ENCODE results near the gene RSL1D1. TPM values are rescaled to one million over a fixed set of nuclear protein-coding genes. Genes with fewer than 3 reads are reported as not detected.
"Not testable (repeated sequence)": the region's sequence is repeated elsewhere in the genome, so short reads cannot be mapped to it uniquely, and the experiment has no call there.

RSL1D1 gene
- total RNA-seq, 2 donors from 2014 or later, result 255 to 326 TPM

DNA sequence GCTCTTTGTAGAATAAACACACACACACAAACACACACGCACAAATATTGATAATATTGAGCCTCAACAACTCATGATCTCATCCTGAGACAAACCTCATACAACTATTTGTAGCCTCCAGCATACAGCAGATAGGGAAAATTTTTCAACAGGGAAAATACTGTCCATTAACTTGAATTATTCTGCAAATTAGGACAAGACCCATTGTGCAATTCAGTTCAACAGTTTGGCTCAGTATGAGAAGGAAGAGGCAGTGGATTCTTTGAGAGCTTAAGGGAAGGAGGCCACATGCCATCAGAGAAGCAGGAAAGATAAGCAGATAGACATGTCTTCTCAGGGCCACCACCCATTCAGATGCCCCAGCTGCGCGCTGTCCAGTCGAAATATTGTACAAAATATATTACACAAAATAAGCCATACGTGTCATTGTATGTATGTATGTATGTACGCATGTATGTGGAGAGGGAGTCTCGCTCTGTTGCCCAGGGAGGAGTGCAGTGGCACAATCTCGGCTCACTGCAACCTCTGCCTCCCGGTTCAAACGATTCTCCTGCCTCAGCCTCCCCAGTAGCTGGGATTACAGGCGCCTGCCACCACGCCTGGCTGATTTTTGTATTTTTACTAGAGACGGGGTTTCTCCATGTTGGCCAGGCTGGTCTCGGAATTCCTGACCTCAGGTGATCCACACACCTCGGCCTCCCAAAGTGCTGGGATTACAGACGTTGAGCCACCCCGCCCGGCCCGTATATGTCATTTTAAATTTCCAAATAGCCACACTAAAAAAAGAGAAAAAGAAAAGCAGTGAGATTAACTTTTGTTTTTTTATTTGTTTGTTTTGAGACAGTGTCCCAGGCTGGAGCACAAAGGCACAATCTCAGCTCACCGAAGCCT, 56.1 kb downstream of the RSL1D1 start:
- Mint-ChIP-seq H3K27ac (peak overlapping the region; percentile 88 to 94), H3K9me3 (no peaks in the 10 kb centered on the region), H3K36me3 (peaks cover 27 to 49% of the 10 kb centered on the region in 2 donors)
- ATAC-seq (no peak), DNase-seq (ENCODE audit: low spot score in 2 of 2) (no peak)

- Mint-ChIP-seq H3K36me3 (peaks cover 27 to 55% of the 10 kb centered on the region in 2 donors), H3K9me3 (no peaks in the 10 kb centered on the region), H3K27ac (peak overlapping the region; percentile 88 to 94)
- DNase-seq (ENCODE audit: low spot score in 2 of 2) (no peak), ATAC-seq (no peak)
These were observed 56.9 kb downstream of the RSL1D1 start for GRCh38 chr16:11794447-11794846.

DNA sequence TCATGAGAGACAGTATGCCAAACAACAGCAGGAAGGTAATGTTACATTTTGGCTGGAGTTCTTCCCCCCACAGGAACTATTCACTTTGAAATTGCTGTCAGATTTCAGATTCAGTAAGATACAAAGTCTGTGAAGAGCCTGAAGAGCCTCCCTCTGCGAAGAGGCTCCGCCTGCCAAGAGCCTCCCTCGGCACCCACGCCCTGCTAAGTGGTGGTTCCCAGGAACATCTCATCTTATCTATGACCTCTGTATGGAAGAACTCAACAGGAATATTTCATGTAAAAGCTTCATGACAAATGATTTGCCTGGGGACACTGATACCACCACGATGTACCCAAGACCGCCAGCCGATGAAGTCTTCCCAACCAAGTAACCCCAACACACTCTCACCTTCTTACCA, 57.5 kb downstream of the RSL1D1 start:
- H3K36me3 Mint-ChIP-seq, result peaks cover 27 to 55% of the 10 kb centered on the region in 2 donors
- ATAC-seq, result no peak
- no peaks in the 10 kb centered on the region for H3K9me3 Mint-ChIP-seq
- H3K27ac Mint-ChIP-seq, result peak overlapping the region; percentile 88 to 94
- no peak for DNase-seq (ENCODE audit: low spot score in 2 of 2)

DNA sequence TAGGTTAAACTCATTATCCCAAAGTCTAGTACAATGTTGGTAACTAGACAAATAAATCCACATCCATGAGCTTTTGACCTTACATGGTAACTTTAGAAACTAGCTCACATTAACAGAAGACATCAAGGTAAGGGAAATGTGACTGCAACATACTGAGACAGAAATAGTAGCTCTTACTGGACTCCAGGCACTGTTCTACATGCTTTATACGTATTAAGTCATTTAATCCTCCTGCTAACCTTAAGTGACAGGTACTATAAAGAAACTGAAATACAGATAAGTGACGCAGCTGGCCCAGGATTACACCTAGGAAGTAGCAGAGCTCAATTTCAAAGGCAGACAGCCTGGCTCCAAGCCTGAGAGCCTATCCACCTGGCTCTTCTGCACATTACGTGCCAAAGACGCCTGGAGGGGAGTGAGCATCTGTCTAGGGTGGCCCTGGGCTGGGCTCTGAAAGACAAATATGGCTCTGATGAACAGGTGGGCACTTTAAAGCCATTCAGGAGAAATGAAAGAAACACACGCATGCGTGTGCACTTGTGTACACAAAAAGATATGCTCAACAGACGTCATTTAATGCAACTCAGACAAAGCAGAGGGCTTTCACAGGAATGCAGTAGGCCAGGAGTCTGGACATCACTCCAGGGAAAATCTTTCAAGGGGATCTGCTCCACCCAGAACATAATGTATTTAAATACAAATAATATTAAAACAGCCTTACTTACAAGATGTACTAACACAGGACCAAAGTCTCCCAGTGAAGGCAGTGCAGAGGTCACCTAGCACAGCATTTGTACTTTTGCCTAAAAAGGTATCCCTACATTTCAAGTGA, 58.7 kb downstream of the RSL1D1 start:
- DNase-seq (ENCODE audit: low spot score in 2 of 2) (no peak), ATAC-seq (peak; percentile 4 to 8)
- Mint-ChIP-seq H3K27ac (peak overlapping the region; percentile 58 to 94), H3K36me3 (peaks cover 15 to 49% of the 10 kb centered on the region in 2 donors), H3K9me3 (no peaks in the 10 kb centered on the region)

DNA sequence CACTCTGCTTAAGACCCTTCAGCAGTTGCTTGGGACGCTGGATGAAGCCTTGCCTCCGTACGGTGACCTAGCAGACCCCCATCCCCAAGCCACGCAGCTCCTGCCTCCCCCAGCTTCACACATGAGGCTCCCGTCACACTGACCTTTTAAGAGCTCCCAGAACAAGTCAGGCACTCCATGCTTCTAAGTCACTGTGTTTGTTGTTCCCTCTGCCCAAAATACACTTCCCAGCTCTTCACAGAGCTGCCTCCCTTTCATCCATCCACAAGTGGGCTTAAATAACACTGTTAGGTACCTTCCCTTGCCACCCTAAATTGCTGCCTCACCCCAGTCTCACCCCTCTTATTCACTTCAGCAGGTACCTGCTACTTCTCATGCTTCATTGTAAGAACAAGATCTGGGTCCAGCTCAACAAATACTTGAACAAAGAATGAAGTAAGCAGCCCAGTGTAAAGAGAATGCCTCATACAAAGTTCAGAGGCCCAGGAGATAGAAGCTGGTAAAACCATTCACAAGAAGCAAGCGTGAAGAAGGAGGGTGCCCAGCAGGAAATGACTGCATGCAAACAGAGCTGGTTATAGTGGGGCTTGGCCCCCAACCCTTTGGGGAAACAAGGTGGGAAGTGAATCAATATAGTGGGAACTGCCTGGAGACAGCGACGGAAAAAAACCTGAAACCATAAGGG, 60.1 kb downstream of the RSL1D1 start:
- ATAC-seq (peak in 1 of 2 donors; percentile 23), DNase-seq (ENCODE audit: low spot score in 2 of 2) (no peak)
- Mint-ChIP-seq H3K27ac (peak overlapping the region; percentile 91 to 94), H3K36me3 (peaks cover 13 to 52% of the 10 kb centered on the region in 2 donors), H3K9me3 (no peaks in the 10 kb centered on the region)

GRCh38 chr16:11788914-11789313, 62.4 kb downstream of the RSL1D1 start:
- DNase-seq (ENCODE audit: low spot score in 2 of 2) (no peak), ATAC-seq (no peak)
- no peaks in the 10 kb centered on the region for H3K9me3 Mint-ChIP-seq
- peaks cover 0 to 39% of the 10 kb centered on the region in 2 donors for H3K36me3 Mint-ChIP-seq
- H3K27ac Mint-ChIP-seq, result peak overlapping the region; percentile 88 to 90

DNA sequence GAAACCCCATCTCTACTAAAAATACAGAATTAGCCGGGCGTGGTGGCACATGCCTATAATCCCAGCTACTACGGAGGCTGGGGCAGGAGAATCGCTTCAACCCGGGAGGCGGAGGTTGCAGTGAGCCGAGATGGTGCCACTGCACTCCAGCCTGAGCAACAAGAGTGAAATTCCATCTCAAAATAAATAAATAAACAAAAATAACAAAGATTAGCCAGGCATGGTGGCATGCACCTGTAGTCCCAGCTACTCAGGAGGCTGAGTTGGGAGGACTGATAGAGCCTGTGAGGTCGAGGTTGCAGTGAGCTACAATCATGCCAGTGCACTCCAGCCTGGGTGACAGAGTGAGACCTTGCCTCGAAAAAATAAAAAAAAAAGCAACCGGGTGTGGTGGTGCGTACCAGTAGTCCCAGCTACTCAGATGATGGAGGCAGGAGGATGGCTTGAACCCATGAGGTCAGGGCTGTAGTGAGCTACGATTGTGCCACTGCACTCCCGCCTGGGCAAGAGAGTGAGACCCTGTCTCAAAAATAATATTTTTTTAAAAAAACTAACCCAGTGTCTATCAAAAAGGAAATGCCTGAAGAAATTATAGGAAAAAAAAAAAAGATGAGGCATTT, 66.3 kb downstream of the RSL1D1 start:
- H3K9me3 Mint-ChIP-seq; ATAC-seq; DNase-seq (ENCODE audit: low spot score in 2 of 2): not testable (repeated sequence)
- H3K27ac Mint-ChIP-seq, result peak overlapping the region; percentile 36 to 99
- peaks cover 0 to 40% of the 10 kb centered on the region in 2 donors for H3K36me3 Mint-ChIP-seq

GRCh38 chr16:11784381-11784780, 67.0 kb downstream of the RSL1D1 start:
- not testable (repeated sequence) for H3K9me3 Mint-ChIP-seq; ATAC-seq; DNase-seq (ENCODE audit: low spot score in 2 of 2)
- Mint-ChIP-seq H3K36me3 (peaks cover 0 to 36% of the 10 kb centered on the region in 2 donors), H3K27ac (peak overlapping the region; percentile 86 to 99)

DNA sequence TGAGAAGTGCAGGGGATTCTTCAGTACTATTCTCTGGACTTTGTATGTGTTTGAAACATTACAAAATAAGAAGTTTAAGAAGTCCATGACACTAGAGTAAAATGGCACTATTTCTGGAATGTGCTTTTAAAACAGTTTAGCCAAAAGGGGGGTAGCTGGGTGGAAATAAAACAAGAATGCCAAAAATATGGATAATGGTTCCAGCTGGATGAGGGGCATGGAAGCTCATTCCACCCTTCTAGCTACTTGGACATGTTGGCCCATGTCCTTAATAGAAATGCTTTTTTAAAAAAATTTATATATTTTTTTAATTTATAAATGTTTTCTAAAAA, 67.3 kb downstream of the RSL1D1 start:
- ATAC-seq (no peak), DNase-seq (ENCODE audit: low spot score in 2 of 2) (no peak)
- no peaks in the 10 kb centered on the region for H3K9me3 Mint-ChIP-seq
- H3K27ac Mint-ChIP-seq, result peak overlapping the region; percentile 99
- H3K36me3 Mint-ChIP-seq, result peaks cover 0 to 36% of the 10 kb centered on the region in 2 donors

Other genes with a start within 250 kb of the RSL1D1 start
- 10 to 100 TPM; 11.0 to 14.4 TPM for gene SNN, start 183.1 kb downstream of the RSL1D1 start, total RNA-seq
- 10 to 100 TPM; 26.3 to 32.9 TPM for gene TXNDC11, start 108.7 kb downstream of the RSL1D1 start, total RNA-seq
- 100 to 1,000 TPM; 108 to 150 TPM for gene ZC3H7A, start 54.3 kb downstream of the RSL1D1 start, total RNA-seq
- 100 to 1,000 TPM; 154 to 181 TPM for gene GSPT1, start 64.4 kb upstream of the RSL1D1 start, total RNA-seq
- gene NPIPB2, start 90.5 kb upstream of the RSL1D1 start, total RNA-seq, result 10 to 100 TPM; 16.5 to 24.5 TPM
- gene TNFRSF17, start 113.7 kb upstream of the RSL1D1 start, total RNA-seq, result not detected
- gene SNX29, start 125.2 kb upstream of the RSL1D1 start, total RNA-seq, result 10 to 100 TPM; 10.5 to 14.8 TPM